WTC11 (cell line): Measurements from ENCODE around the gene PPM1N. TPM values are rescaled to one million over a fixed set of nuclear protein-coding genes. Genes with fewer than 3 reads are reported as not detected.

Source experiments
- AFF4 ChIP-seq: sonication (generic); formaldehyde crosslinking; IDR thresholded peaks from 2 replicates; pipeline ENCODE4 v1.8.1; 2023; ENCODE audit warnings: mild to moderate bottlenecking, missing genetic modification reagents, borderline replicate concordance
- ARID4B ChIP-seq: sonication (generic); formaldehyde crosslinking; IDR thresholded peaks from 2 replicates; pipeline ENCODE4 v1.8.0; 2023; ENCODE audit warnings: missing genetic modification reagents, mild to moderate bottlenecking, borderline replicate concordance
- E2F1 ChIP-seq: sonication (generic); formaldehyde crosslinking; IDR thresholded peaks from 2 replicates; pipeline ENCODE4 v1.8.0; 2022; ENCODE audit warnings: mild to moderate bottlenecking, missing genetic modification reagents
- ETV6 ChIP-seq: sonication (generic); formaldehyde crosslinking; IDR thresholded peaks from 2 replicates; pipeline ENCODE4 v1.8.1; 2022; ENCODE audit warnings: mild to moderate bottlenecking, missing genetic modification reagents
- FOXP4 ChIP-seq: sonication (generic); formaldehyde crosslinking; IDR thresholded peaks from 2 replicates; pipeline ENCODE4 v1.8.0; 2022; ENCODE audit warnings: mild to moderate bottlenecking, missing genetic modification reagents
- HMGA2 ChIP-seq: fragments of 250-450 bp; sonication (Bioruptor Pico); IDR thresholded peaks from 2 replicates; pipeline ENCODE4 v1.4.0; 2021; ENCODE audit warnings: mild to moderate bottlenecking, moderate library complexity
- IRF1 ChIP-seq: sonication (generic); formaldehyde crosslinking; IDR thresholded peaks from 2 replicates; pipeline ENCODE4 v1.8.0; 2023; ENCODE audit warnings: missing genetic modification reagents
- IRF2 ChIP-seq: sonication (generic); formaldehyde crosslinking; IDR thresholded peaks from 2 replicates; pipeline ENCODE4 v1.8.0; 2022; ENCODE audit warnings: low read depth, missing genetic modification reagents, borderline replicate concordance
- MAX ChIP-seq: sonication (generic); formaldehyde crosslinking; IDR thresholded peaks from 2 replicates; pipeline ENCODE4 v1.8.0; 2022; ENCODE audit warnings: mild to moderate bottlenecking, missing genetic modification reagents
- MYBL2 ChIP-seq: sonication (generic); formaldehyde crosslinking; IDR thresholded peaks from 2 replicates; pipeline ENCODE4 v1.8.1; 2023; ENCODE audit warnings: mild to moderate bottlenecking, moderate library complexity, missing genetic modification reagents
- NFATC4 ChIP-seq: fragments of 250-450 bp; sonication (Bioruptor Pico); IDR thresholded peaks from 2 replicates; pipeline ENCODE4 v1.9.0; 2021; ENCODE audit warnings: mild to moderate bottlenecking
- NR2C2 ChIP-seq: sonication (generic); formaldehyde crosslinking; IDR thresholded peaks from 2 replicates; pipeline ENCODE4 v1.8.0; 2022; ENCODE audit warnings: mild to moderate bottlenecking, missing genetic modification reagents
- SMAD3 ChIP-seq: sonication (generic); formaldehyde crosslinking; IDR thresholded peaks from 2 replicates; pipeline ENCODE4 v1.8.0; 2022; ENCODE audit warnings: missing genetic modification reagents, mild to moderate bottlenecking, borderline replicate concordance
- SOX15 ChIP-seq: fragments of 250-450 bp; sonication (Bioruptor Pico); IDR thresholded peaks from 2 replicates; pipeline ENCODE4 v1.9.0; 2021; ENCODE audit warnings: mild to moderate bottlenecking
- SP1 ChIP-seq: sonication (generic); formaldehyde crosslinking; conservative IDR thresholded peaks from 2 replicates; pipeline ENCODE4 v1.8.1; 2022; ENCODE audit warnings: missing genetic modification reagents
- TEAD1 ChIP-seq: sonication (generic); formaldehyde crosslinking; IDR thresholded peaks from 2 replicates; pipeline ENCODE4 v1.8.0; 2022; ENCODE audit warnings: mild to moderate bottlenecking, missing genetic modification reagents
- USF1 ChIP-seq: sonication (generic); formaldehyde crosslinking; IDR thresholded peaks from 2 replicates; pipeline ENCODE4 v1.8.0; 2022; ENCODE audit warnings: mild to moderate bottlenecking, missing genetic modification reagents
- USF2 ChIP-seq: sonication (generic); formaldehyde crosslinking; IDR thresholded peaks from 2 replicates; pipeline ENCODE4 v1.8.1; 2023; ENCODE audit warnings: mild to moderate bottlenecking, missing genetic modification reagents, moderate library complexity
- ZNF232 ChIP-seq: sonication (generic); formaldehyde crosslinking; IDR thresholded peaks from 2 replicates; pipeline ENCODE4 v1.8.0; 2022; ENCODE audit warnings: mild to moderate bottlenecking, missing genetic modification reagents
- ZNF396 ChIP-seq: fragments of 250-450 bp; sonication (Bioruptor Pico); IDR thresholded peaks from 2 replicates; pipeline ENCODE4 v1.8.0; 2021; ENCODE audit warnings: mild to moderate bottlenecking, moderate library complexity, borderline replicate concordance
- ZNF416 ChIP-seq: fragments of 250-450 bp; sonication (Bioruptor Pico); IDR thresholded peaks from 2 replicates; pipeline ENCODE4 v1.9.0; 2021; ENCODE audit warnings: mild to moderate bottlenecking, inconsistent platforms
- ZNF512 ChIP-seq: sonication (generic); formaldehyde crosslinking; IDR thresholded peaks from 2 replicates; pipeline ENCODE4 v1.8.1; 2022; ENCODE audit warnings: missing genetic modification reagents, borderline replicate concordance
- total RNA-seq: library from RNA; stranded (reverse); gene quantifications from 3 replicates; pipeline ENCODE4 v1.2.3, GENCODE V29; 2021

The PPM1N gene
- total RNA-seq, 1 experiment from 2014 or later, result 10.3 TPM

- TF ChIP-seq FOXP4 (peak; percentile 78; the same call in 1 of the 2 replicates), ZNF232 (0 out of 2 replicates have a peak, but pooled peaks have one; percentile 72), IRF1 (CRISPR knock-in tag) (0 out of 2 replicates have a peak, but pooled peaks have one; percentile 63), HMGA2 (CRISPR knock-in tag) (no peak), USF2 (CRISPR knock-in tag) (no peak), ZNF396 (CRISPR knock-in tag) (no peak), MYBL2 (CRISPR knock-in tag) (no peak), NFATC4 (peak; percentile 87), NR2C2 (CRISPR knock-in tag) (peak; percentile 45; the same call in 1 of the 2 replicates), USF1 (CRISPR knock-in tag) (peak; percentile 34; the same call in 1 of the 2 replicates), ZNF416 (CRISPR knock-in tag) (peak; percentile 88), E2F1 (CRISPR knock-in tag) (peak; percentile 77; the same call in 1 of the 2 replicates), SOX15 (CRISPR knock-in tag) (no peak), ZNF512 (CRISPR knock-in tag) (no peak), AFF4 (CRISPR knock-in tag) (peak; percentile 62; the same call in 1 of the 2 replicates), TEAD1 (CRISPR knock-in tag) (0 out of 2 replicates have a peak, but pooled peaks have one; percentile 46), MAX (CRISPR knock-in tag) (peak; percentile 94), SMAD3 (CRISPR knock-in tag) (no peak), SP1 (CRISPR knock-in tag) (peak; percentile 72), IRF2 (CRISPR knock-in tag) (no peak), ARID4B (CRISPR knock-in tag) (peak; percentile 90), ETV6 (CRISPR knock-in tag) (peak; percentile 65; the same call in 1 of the 2 replicates)
These were observed 30.6 kb downstream of the PPM1N start (continued) for GRCh38 chr19:45528744-45529419.
